ENCODE results near the gene DLG5.

DNA sequence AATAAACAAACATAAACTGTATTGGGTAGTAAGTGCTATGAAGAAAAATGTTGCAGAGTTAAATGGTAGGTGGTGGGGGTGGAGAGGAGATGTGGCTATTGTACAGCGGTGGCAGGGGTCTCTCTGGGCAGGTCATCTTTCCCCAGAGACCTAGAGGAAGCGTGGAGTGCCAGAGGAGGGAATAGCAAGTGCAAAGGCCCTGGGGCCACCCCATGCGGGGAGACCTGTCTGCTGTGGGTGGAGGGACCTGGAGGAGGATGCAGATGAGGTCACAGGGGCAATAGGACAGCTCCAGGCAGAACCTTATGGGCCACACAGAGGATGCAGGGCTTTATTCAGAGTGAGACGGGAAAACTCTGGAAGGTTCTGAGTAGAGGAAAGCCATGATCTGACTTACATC, 47.5 kb downstream of the DLG5 start:
- TF ChIP-seq, protein P1, sequence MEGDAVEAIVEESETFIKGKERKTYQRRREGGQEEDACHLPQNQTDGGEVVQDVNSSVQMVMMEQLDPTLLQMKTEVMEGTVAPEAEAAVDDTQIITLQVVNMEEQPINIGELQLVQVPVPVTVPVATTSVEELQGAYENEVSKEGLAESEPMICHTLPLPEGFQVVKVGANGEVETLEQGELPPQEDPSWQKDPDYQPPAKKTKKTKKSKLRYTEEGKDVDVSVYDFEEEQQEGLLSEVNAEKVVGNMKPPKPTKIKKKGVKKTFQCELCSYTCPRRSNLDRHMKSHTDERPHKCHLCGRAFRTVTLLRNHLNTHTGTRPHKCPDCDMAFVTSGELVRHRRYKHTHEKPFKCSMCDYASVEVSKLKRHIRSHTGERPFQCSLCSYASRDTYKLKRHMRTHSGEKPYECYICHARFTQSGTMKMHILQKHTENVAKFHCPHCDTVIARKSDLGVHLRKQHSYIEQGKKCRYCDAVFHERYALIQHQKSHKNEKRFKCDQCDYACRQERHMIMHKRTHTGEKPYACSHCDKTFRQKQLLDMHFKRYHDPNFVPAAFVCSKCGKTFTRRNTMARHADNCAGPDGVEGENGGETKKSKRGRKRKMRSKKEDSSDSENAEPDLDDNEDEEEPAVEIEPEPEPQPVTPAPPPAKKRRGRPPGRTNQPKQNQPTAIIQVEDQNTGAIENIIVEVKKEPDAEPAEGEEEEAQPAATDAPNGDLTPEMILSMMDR (IDR thresholded peaks at IDR 0.05 in 4 of 5, conservative IDR thresholded peaks at IDR 0.05 in 1 of 5): no peak
- no peak for TF ChIP-seq POLR2A (IDR thresholded peaks at IDR 0.05)

All from gastrocnemius medialis (tissue), 4 donors.